CD8-positive, alpha-beta memory T cell (primary cell): ENCODE data around the gene ARHGAP4. TPM values are rescaled to one million over a fixed set of nuclear protein-coding genes. Genes with fewer than 3 reads are reported as not detected.

Experiments
- CTCF ChIA-PET: fragments of 350-600 bp; sonication (Branson Sonifier 250); formaldehyde crosslinking; loops from one replicate; lab custom pipeline; 2021; ENCODE audit warnings: antibody characterized with exemption; lab: Charles Lee
- POLR2A ChIA-PET: fragments of 350-600 bp; sonication (Branson Sonifier 250); formaldehyde crosslinking; loops from one replicate; lab custom pipeline; 2021; ENCODE audit warnings: antibody characterized with exemption; lab: Charles Lee
- DNase-seq, 5 donors: peaks; one replicate each; pipeline versions ENCODE4 v3.0.0 to v3.0.0-alpha.2; 2020 to 2022; ENCODE audit warnings: mixed read lengths in 1 of 5
- H3K27ac ChIP-seq: one replicate; pipeline ENCODE4 v1.7.0; 2013; ENCODE audit warnings: low read depth, mild to moderate bottlenecking, low read length, moderate library complexity
- H3K27me3 ChIP-seq: 2 replicates; pipeline ENCODE4 v1.7.0; 2013; ENCODE audit warnings: low read length, mild to moderate bottlenecking; ENCODE audit not compliant: insufficient read depth, poor library complexity, severe bottlenecking
- H3K36me3 ChIP-seq: 2 replicates; pipeline ENCODE4 v1.7.0; 2013; ENCODE audit warnings: mild to moderate bottlenecking, low read length, moderate library complexity; ENCODE audit not compliant: insufficient read depth
- H3K4me1 ChIP-seq: 2 replicates; pipeline ENCODE4 v1.7.0; 2013; ENCODE audit warnings: mild to moderate bottlenecking, low read length, moderate library complexity; ENCODE audit not compliant: insufficient read depth
- H3K4me3 ChIP-seq: 2 replicates; pipeline ENCODE4 v1.7.0; 2013; ENCODE audit warnings: mild to moderate bottlenecking, low read length
- H3K9me3 ChIP-seq: 2 replicates; pipeline ENCODE4 v1.7.0; 2013; ENCODE audit warnings: mild to moderate bottlenecking, low read length
- H3K27ac Mint-ChIP-seq, 8 donors: one replicate each; pipeline ENCODE4 v1.8.0; 2020 to 2021; ENCODE audit warnings: mixed read lengths in 8 of 8, mild to moderate bottlenecking in 6 of 8, inconsistent platforms in 3 of 8, moderate library complexity in 3 of 8
- H3K27me3 Mint-ChIP-seq, 2 donors: one replicate each; pipeline ENCODE4 v1.8.0; 2020 to 2021; ENCODE audit warnings: mixed read lengths in 2 of 2, mild to moderate bottlenecking in 1 of 2, moderate library complexity in 1 of 2
- H3K36me3 Mint-ChIP-seq, 3 donors: one replicate each; pipeline ENCODE4 v1.8.0; 2020 to 2021; ENCODE audit warnings: mixed read lengths in 3 of 3, inconsistent platforms in 1 of 3, mild to moderate bottlenecking in 1 of 3
- H3K4me1 Mint-ChIP-seq, 3 donors: one replicate each; pipeline ENCODE4 v1.8.0; 2020 to 2021; ENCODE audit warnings: mixed read lengths in 3 of 3, inconsistent platforms in 1 of 3, mild to moderate bottlenecking in 1 of 3
- H3K4me3 Mint-ChIP-seq, 7 donors: one replicate each; pipeline ENCODE4 v1.8.0; 2020 to 2021; ENCODE audit warnings: mixed read lengths in 7 of 7, mild to moderate bottlenecking in 6 of 7, moderate library complexity in 4 of 7, inconsistent platforms in 2 of 7
- H3K9me3 Mint-ChIP-seq, 5 donors: one replicate each; pipeline ENCODE4 v1.8.0; 2020 to 2022; ENCODE audit warnings: mixed read lengths in 5 of 5, mild to moderate bottlenecking in 3 of 5, moderate library complexity in 2 of 5, inconsistent platforms in 1 of 5
- polyA plus RNA-seq: library from polyadenylated mRNA; unstranded; fragments of 300-500 nt; fragmentation: Illumina TruSeq; gene quantifications from one replicate; pipeline ENCODE4 v1.2.3, GENCODE V29; 2021
- total RNA-seq, 2 experiments: library from RNA; stranded (reverse); gene quantifications; one replicate each; pipeline ENCODE4 v1.2.3, GENCODE V29; 2021

ARHGAP4 gene
- total and polyA plus RNA-seq, 3 experiments from 2014 or later: 116 to 133 (median 124) TPM

DNA sequence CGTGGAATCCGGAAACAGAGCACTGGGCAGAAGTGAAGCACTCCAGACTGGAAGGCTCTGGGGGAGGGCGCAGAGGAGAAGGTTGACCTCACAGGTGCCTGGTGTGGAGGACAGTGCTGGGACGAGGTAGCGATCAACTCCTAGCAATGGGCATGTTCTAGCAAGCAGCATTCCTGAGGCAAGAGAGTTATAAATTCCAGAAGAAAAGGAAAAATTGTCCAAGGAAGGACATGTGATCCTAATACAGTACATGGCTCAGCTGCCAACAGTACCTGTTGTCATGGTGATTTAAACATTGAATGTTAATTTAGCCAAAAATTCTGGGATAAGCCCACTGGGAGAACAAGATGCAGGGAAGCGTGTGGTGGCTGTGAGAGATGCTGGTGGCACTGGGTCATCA is 8.2 kb downstream of the ARHGAP4 start:
- H3K27me3 Mint-ChIP-seq: peaks cover 0 to 3% of the 10 kb centered on the region in 2 donors
- CTCF ChIA-PET: interaction anchor here (2.5 kb wide), 1 partner anchor 29 kb away, joined by 9 read pairs; no protein-coding TSS in a partner anchor
- POLR2A ChIA-PET: no interaction called here
- H3K36me3 ChIP-seq: no peaks in the 10 kb centered on the region
- H3K9me3 ChIP-seq: no peaks in the 10 kb centered on the region
- H3K36me3 Mint-ChIP-seq: peaks cover 0 to 52% (median 2%) of the 10 kb centered on the region in 3 donors
- H3K27ac ChIP-seq: no peak overlapping the region
- no peak overlapping the region for H3K4me3 Mint-ChIP-seq
- H3K4me1 ChIP-seq: peaks cover 7% of the 10 kb centered on the region
- H3K4me1 Mint-ChIP-seq: peaks cover 11 to 24% (median 19%) of the 10 kb centered on the region in 3 donors
- no peaks in the 10 kb centered on the region for H3K27me3 ChIP-seq
- DNase-seq: no peak
- no peaks in the 10 kb centered on the region for H3K9me3 Mint-ChIP-seq
- no peak overlapping the region for H3K4me3 ChIP-seq
- peak overlapping the region in 1 of 8 donors; percentile 78 for H3K27ac Mint-ChIP-seq

- no peak overlapping the region for H3K27ac ChIP-seq
- H3K9me3 ChIP-seq: no peaks in the 10 kb centered on the region
- H3K27ac Mint-ChIP-seq: peak overlapping the region in 2 of 8 donors; percentile 46 to 61
- POLR2A ChIA-PET: no interaction called here
- H3K27me3 ChIP-seq: no peaks in the 10 kb centered on the region
- DNase-seq: no peak
- CTCF ChIA-PET: no interaction called here
- no peak overlapping the region for H3K4me3 Mint-ChIP-seq
- H3K36me3 Mint-ChIP-seq: peaks cover 0 to 48% (median 4%) of the 10 kb centered on the region in 3 donors
- peaks cover 2 to 16% (median 15%) of the 10 kb centered on the region in 3 donors for H3K4me1 Mint-ChIP-seq
- peaks cover 6% of the 10 kb centered on the region for H3K4me1 ChIP-seq
- H3K4me3 ChIP-seq: no peak overlapping the region
- no peaks in the 10 kb centered on the region for H3K36me3 ChIP-seq
- H3K9me3 Mint-ChIP-seq: peaks cover 0 to under 1% (median 0%) of the 10 kb centered on the region in 5 donors
- H3K27me3 Mint-ChIP-seq: peaks cover 0 to 5% of the 10 kb centered on the region in 2 donors
Measured at GRCh38 chrX:153913701-153914100, 12.4 kb downstream of the ARHGAP4 start.

GRCh38 chrX:153913211-153913610 is 12.9 kb downstream of the ARHGAP4 start:
- peaks cover 0 to 5% of the 10 kb centered on the region in 2 donors for H3K27me3 Mint-ChIP-seq
- no peak overlapping the region for H3K27ac Mint-ChIP-seq
- Histone ChIP-seq H3K27me3 (no peaks in the 10 kb centered on the region), H3K4me3 (no peak overlapping the region), H3K36me3 (no peaks in the 10 kb centered on the region), H3K9me3 (no peaks in the 10 kb centered on the region), H3K27ac (no peak overlapping the region), H3K4me1 (peaks cover 6% of the 10 kb centered on the region)
- H3K4me1 Mint-ChIP-seq: peaks cover 2 to 16% (median 15%) of the 10 kb centered on the region in 3 donors
- no peak for DNase-seq
- peaks cover 0 to 2% (median 0%) of the 10 kb centered on the region in 5 donors for H3K9me3 Mint-ChIP-seq
- ChIA-PET CTCF (no interaction called here), POLR2A (no interaction called here)
- H3K4me3 Mint-ChIP-seq: no peak overlapping the region
- peaks cover 0 to 47% (median 4%) of the 10 kb centered on the region in 3 donors for H3K36me3 Mint-ChIP-seq

GRCh38 chrX:153911798-153912197 is 14.3 kb downstream of the ARHGAP4 start:
- CTCF ChIA-PET: interaction anchor here (0.9 to 1.5 kb wide), 3 partner anchors 23 to 148 kb away, joined by 3 to 4 read pairs (median 3); partner anchors contain the start of gene NAA10
- H3K27ac Mint-ChIP-seq: peak overlapping the region in 2 of 8 donors; percentile 1 to 70
- no peak overlapping the region for H3K4me3 Mint-ChIP-seq

DNA sequence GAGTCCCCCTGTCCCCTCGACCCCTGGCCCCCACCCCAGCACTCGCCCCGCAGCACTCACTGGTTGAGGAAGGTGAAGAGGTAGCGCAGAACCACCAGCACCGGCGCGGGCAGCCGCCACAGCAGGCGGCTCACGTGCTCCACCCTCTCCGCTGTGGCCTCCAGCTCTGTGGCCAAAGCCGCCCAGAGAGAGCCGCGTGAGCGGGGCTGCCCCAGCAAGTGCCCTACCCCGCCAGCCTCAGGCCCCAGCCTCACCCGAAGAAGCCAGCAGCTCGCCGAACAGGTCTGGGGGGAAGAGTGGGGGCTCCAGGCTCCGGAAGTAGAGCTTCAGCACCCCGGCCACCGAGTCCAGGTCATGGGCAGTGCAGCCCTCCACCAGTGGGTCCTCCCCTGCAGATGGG is 15.6 kb downstream of the ARHGAP4 start:
- no peaks in the 10 kb centered on the region for H3K36me3 ChIP-seq
- H3K9me3 Mint-ChIP-seq: peaks cover 0 to 2% (median 0%) of the 10 kb centered on the region in 5 donors
- CTCF ChIA-PET: interaction anchor here (0.8 to 1.5 kb wide), 3 partner anchors 13 to 37 kb away, joined by 3 to 5 read pairs (median 3); no protein-coding TSS in a partner anchor

More at GRCh38 chrX:153911798-153912197, 14.3 kb downstream of the ARHGAP4 start:
- H3K27ac ChIP-seq: no peak overlapping the region
- Mint-ChIP-seq H3K4me1 (peaks cover 2 to 15% (median 13%) of the 10 kb centered on the region in 3 donors), H3K36me3 (peaks cover 0 to 46% (median 2%) of the 10 kb centered on the region in 3 donors), H3K9me3 (peaks cover 0 to 2% (median 0%) of the 10 kb centered on the region in 5 donors), H3K27me3 (peaks cover 0 to 5% of the 10 kb centered on the region in 2 donors)
- peaks cover 6% of the 10 kb centered on the region for H3K4me1 ChIP-seq
- no peaks in the 10 kb centered on the region for H3K27me3 ChIP-seq
- no peaks in the 10 kb centered on the region for H3K36me3 ChIP-seq
- POLR2A ChIA-PET: interaction anchor here (0.7 kb wide), 1 partner anchor 60 kb away, joined by 4 read pairs; no protein-coding TSS in a partner anchor
- DNase-seq: peak in 1 of 5 donors; percentile 36
- H3K9me3 ChIP-seq: no peaks in the 10 kb centered on the region
- H3K4me3 ChIP-seq: no peak overlapping the region

GRCh38 chrX:153909980-153910360 is 16.1 kb downstream of the ARHGAP4 start:
- H3K27ac Mint-ChIP-seq: no peak overlapping the region
- H3K4me3 Mint-ChIP-seq: no peak overlapping the region
- no peaks in the 10 kb centered on the region for H3K9me3 ChIP-seq
- H3K9me3 Mint-ChIP-seq: peaks cover 0 to 2% (median 0%) of the 10 kb centered on the region in 5 donors
- H3K36me3 ChIP-seq: no peaks in the 10 kb centered on the region
- H3K36me3 Mint-ChIP-seq: peaks cover 0 to 37% (median 2%) of the 10 kb centered on the region in 3 donors
- H3K4me1 ChIP-seq: peaks cover 16% of the 10 kb centered on the region
- H3K4me1 Mint-ChIP-seq: peaks cover 12 to 20% (median 17%) of the 10 kb centered on the region in 3 donors
- no peak overlapping the region for H3K27ac ChIP-seq
- no peaks in the 10 kb centered on the region for H3K27me3 ChIP-seq
- CTCF ChIA-PET: no interaction called here
- POLR2A ChIA-PET: interaction anchor here (0.5 kb wide), 1 partner anchor 10 kb away, joined by 3 read pairs; no protein-coding TSS in a partner anchor
- no peak for DNase-seq
- peaks cover 0 to 5% of the 10 kb centered on the region in 2 donors for H3K27me3 Mint-ChIP-seq
- no peak overlapping the region for H3K4me3 ChIP-seq

More for the DNA sequence above, 15.6 kb downstream of the ARHGAP4 start:
- Mint-ChIP-seq H3K4me3 (no peak overlapping the region), H3K27ac (no peak overlapping the region), H3K4me1 (peaks cover 11 to 17% (median 17%) of the 10 kb centered on the region in 3 donors), H3K36me3 (peaks cover 0 to 37% (median 2%) of the 10 kb centered on the region in 3 donors), H3K27me3 (peaks cover 0 to 5% of the 10 kb centered on the region in 2 donors)
- H3K27me3 ChIP-seq: no peaks in the 10 kb centered on the region
- no peak overlapping the region for H3K27ac ChIP-seq
- H3K4me1 ChIP-seq: peaks cover 13% of the 10 kb centered on the region
- no peak for DNase-seq
- no peaks in the 10 kb centered on the region for H3K9me3 ChIP-seq
- no peak overlapping the region for H3K4me3 ChIP-seq
- POLR2A ChIA-PET: no interaction called here

GRCh38 chrX:153909024-153909979 is 16.8 kb downstream of the ARHGAP4 start:
- Histone ChIP-seq H3K36me3 (no peaks in the 10 kb centered on the region), H3K27ac (no peak overlapping the region), H3K4me1 (peaks cover 20% of the 10 kb centered on the region), H3K4me3 (no peak overlapping the region), H3K9me3 (no peaks in the 10 kb centered on the region), H3K27me3 (no peaks in the 10 kb centered on the region)
- H3K9me3 Mint-ChIP-seq: peaks cover 0 to 2% (median 0%) of the 10 kb centered on the region in 5 donors
- peak overlapping the region in 1 of 8 donors; percentile 33 for H3K27ac Mint-ChIP-seq
- CTCF ChIA-PET: no interaction called here
- H3K27me3 Mint-ChIP-seq: peaks cover 0 to 3% of the 10 kb centered on the region in 2 donors
- POLR2A ChIA-PET: interaction anchor here (0.5 to 1.3 kb wide), 2 partner anchors 10 to 115 kb away, joined by 3 read pairs; partner anchors contain the start of genes IDH3G and SSR4
- DNase-seq: no peak
- no peak overlapping the region for H3K4me3 Mint-ChIP-seq
- peaks cover 0 to 32% (median 2%) of the 10 kb centered on the region in 3 donors for H3K36me3 Mint-ChIP-seq
- peaks cover 14 to 24% (median 21%) of the 10 kb centered on the region in 3 donors for H3K4me1 Mint-ChIP-seq
